ENCODE results near the gene OR4A47.
"Not testable (repeated sequence)": the region's sequence is repeated elsewhere in the genome, so short reads cannot be mapped to it uniquely, and the experiment has no call there.

The OR4A47 gene

GRCh38 chr11:48488493-48488892, at the start of gene OR4A47:
Gene OR4A47 (plus strand): TSS chr11:48488793. CDS start chr11:48488793, 0 bp downstream.
- DNase-seq (ENCODE audit: low spot score); H3K27ac ChIP-seq; CTCF ChIA-PET; POLR2A ChIA-PET (ENCODE audit: low non-redundant PET): not testable (repeated sequence)

DNA sequence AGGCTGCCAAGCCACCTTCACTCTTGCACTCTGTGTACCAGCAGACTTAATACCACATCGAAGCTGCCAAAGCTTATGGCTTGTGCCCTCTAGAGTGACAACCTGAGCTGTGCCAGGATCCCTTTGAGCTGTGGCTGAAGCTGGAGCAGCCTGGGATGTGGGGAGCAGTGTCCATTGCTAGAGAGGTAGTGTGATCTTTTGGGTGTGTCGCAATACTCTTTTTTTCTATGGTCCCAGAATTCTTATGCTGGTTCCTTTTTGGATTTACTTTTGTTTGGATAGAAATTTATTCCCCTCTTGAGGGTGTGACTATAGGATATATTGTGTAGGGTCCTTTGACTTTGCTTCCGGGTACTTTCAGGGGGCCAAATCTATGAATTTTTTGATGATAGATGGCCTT, 32.7 kb upstream of the OR4A47 start:
- CTCF ChIA-PET; DNase-seq (ENCODE audit: low spot score); H3K27ac ChIP-seq; POLR2A ChIA-PET (ENCODE audit: low non-redundant PET): not testable (repeated sequence)

- CTCF ChIA-PET; DNase-seq (ENCODE audit: low spot score); POLR2A ChIA-PET (ENCODE audit: low non-redundant PET); H3K27ac ChIP-seq: not testable (repeated sequence)
Measured at GRCh38 chr11:48473966-48474365, 14.6 kb upstream of the OR4A47 start.

- POLR2A ChIA-PET (ENCODE audit: low non-redundant PET); DNase-seq (ENCODE audit: low spot score); H3K27ac ChIP-seq; CTCF ChIA-PET: not testable (repeated sequence)
Measured at GRCh38 chr11:48474703-48475102, 13.9 kb upstream of the OR4A47 start.

DNA sequence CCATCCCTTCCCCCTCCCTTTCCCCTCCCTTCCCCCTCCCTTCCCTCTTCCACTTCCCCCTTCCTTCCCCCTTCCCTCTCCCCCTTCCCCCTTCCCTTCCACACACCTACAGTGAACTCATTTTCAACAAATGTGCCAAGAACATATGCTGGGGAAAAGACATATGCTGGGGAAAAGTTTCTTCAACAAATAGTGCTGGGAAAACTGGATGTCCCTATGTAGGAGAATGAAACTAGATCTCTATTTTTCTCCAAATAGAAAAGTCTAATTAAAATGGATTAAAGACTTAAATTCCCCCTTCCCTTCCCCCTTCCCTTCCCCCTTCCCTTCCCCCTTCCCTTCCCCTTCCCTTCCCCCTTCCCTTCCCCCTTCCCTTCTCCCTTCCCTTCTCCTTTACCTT, 17.6 kb downstream of the OR4A47 start:
- CTCF ChIA-PET = not testable (repeated sequence)

DNA sequence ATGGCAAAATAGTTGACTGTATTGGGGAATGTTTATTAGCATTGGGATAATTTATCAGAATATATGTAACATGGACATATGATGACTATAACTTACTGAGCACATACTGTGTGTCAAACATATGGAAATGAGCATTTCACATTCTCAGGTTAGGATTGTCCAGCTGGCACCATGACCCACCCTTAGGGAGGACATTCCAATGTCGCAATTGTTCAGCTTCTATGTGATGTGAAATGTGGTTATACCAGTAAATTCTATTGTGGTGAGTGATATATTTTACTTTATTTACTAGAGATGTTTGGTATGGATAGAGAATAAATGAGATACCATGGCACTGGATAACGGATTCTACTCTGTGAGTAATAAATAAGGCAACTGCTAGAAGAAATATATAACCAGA, 50.4 kb downstream of the OR4A47 start:
- CTCF ChIA-PET = no interaction called here
- POLR2A ChIA-PET (ENCODE audit: low non-redundant PET) = no interaction called here
- no peak overlapping the region for H3K27ac ChIP-seq
- DNase-seq (ENCODE audit: low spot score) = no peak
- TF ChIP-seq CTCF (conservative IDR thresholded peaks at IDR 0.05; ENCODE audit: low read depth) = no peak

More for the DNA sequence above, 17.6 kb downstream of the OR4A47 start:
- H3K27ac ChIP-seq; POLR2A ChIA-PET (ENCODE audit: low non-redundant PET); DNase-seq (ENCODE audit: low spot score): not testable (repeated sequence)
